ENCODE measurements around the gene CNTNAP5. TPM values are rescaled to one million over a fixed set of nuclear protein-coding genes. Genes with fewer than 3 reads are reported as not detected.

The CNTNAP5 gene
- total and polyA plus RNA-seq, 2 donors (not counting 3 experiments of a cell fraction or from before 2014, with no cell fraction given), result not detected

DNA sequence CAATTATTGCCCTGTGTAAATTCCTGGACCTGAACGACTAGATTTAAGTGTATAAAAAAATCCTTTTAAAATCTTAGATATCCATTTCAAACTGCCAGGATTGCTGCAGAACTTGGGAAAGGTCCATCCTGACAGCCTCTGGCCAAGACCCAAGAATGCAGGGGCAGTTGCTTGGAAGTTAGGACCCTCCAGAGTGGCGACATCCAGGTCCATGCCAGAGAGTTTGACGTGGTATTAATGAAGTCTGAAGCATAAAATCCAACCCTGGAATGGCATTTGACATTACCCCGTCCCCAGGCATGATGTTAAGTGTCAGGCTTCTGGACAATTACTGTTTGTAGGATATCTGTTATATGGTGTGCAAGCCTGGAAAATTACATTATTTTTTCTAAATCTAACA is 810.2 kb downstream of the CNTNAP5 start:
- Histone ChIP-seq H3K9me3 (replicated peaks; ENCODE audit: control insufficient read depth, insufficient read depth, low read length) (peaks cover 4% of the 10 kb centered on the region), H3K4me2 (ENCODE audit: insufficient read depth, low read length) (no peak overlapping the region), H3K9ac (replicated peaks; ENCODE audit: extremely low read depth, insufficient read depth, low read length) (no peak overlapping the region), H3K27me3 (ENCODE audit: control insufficient read depth in 2 of 2, insufficient read depth in 2 of 2, low read length in 2 of 2) (no peaks in the 10 kb centered on the region), H3K9me1 (replicated peaks; ENCODE audit: control insufficient read depth, extremely low read depth, insufficient read depth, low read length) (no peaks in the 10 kb centered on the region), H3K27ac (ENCODE audit: insufficient read depth, low read depth, low read length) (no peak overlapping the region), H2AFZ (ENCODE audit: low read depth, low read length) (no peak overlapping the region), H3K4me1 (ENCODE audit: control insufficient read depth, extremely low read depth, insufficient read depth, low read length) (no peaks in the 10 kb centered on the region), H3K36me3 (ENCODE audit: control insufficient read depth in 2 of 2, extremely low read depth in 1 of 2, insufficient read depth in 2 of 2, low read length in 2 of 2) (no peaks in the 10 kb centered on the region), H3K4me3 (replicated peaks in 1 of 3; ENCODE audit: insufficient read depth in 1 of 3, low read depth in 1 of 3, low read length in 3 of 3) (no peak overlapping the region), H3K79me2 (ENCODE audit: control insufficient read depth, insufficient read depth, low read length) (no peaks in the 10 kb centered on the region), H4K20me1 (replicated peaks; ENCODE audit: control insufficient read depth, extremely low read depth, insufficient read depth, low read length) (no peaks in the 10 kb centered on the region)
- ChIA-PET POLR2A (no interaction called here), CTCF (no interaction called here)
- TF ChIP-seq POLR2AphosphoS5 (IDR thresholded peaks at IDR 0.05; ENCODE audit: insufficient read depth, low read depth, low read length) (no peak), MYC (IDR thresholded peaks at IDR 0.05; ENCODE audit: low read depth, low read length) (no peak), GATA2 (IDR thresholded peaks at IDR 0.05; ENCODE audit: insufficient read depth, insufficient read length, low read depth, low read length) (no peak), POLR2A (IDR thresholded peaks at IDR 0.05; ENCODE audit: low read depth, low read length) (no peak), FOS (IDR thresholded peaks at IDR 0.05; ENCODE audit: borderline replicate concordance, insufficient read depth, low read length) (no peak), EZH2 (IDR thresholded peaks at IDR 0.05; ENCODE audit: borderline replicate concordance, low read depth, low read length, severe bottlenecking) (no peak), JUN (IDR thresholded peaks at IDR 0.05; ENCODE audit: borderline replicate concordance, insufficient read depth, insufficient read length, low read depth) (no peak)
- TF ChIP-seq, protein P1, sequence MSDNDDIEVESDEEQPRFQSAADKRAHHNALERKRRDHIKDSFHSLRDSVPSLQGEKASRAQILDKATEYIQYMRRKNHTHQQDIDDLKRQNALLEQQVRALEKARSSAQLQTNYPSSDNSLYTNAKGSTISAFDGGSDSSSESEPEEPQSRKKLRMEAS (IDR thresholded peaks at IDR 0.05; ENCODE audit: insufficient read depth, insufficient read length), result no peak
- TF ChIP-seq, protein P2, sequence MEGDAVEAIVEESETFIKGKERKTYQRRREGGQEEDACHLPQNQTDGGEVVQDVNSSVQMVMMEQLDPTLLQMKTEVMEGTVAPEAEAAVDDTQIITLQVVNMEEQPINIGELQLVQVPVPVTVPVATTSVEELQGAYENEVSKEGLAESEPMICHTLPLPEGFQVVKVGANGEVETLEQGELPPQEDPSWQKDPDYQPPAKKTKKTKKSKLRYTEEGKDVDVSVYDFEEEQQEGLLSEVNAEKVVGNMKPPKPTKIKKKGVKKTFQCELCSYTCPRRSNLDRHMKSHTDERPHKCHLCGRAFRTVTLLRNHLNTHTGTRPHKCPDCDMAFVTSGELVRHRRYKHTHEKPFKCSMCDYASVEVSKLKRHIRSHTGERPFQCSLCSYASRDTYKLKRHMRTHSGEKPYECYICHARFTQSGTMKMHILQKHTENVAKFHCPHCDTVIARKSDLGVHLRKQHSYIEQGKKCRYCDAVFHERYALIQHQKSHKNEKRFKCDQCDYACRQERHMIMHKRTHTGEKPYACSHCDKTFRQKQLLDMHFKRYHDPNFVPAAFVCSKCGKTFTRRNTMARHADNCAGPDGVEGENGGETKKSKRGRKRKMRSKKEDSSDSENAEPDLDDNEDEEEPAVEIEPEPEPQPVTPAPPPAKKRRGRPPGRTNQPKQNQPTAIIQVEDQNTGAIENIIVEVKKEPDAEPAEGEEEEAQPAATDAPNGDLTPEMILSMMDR (IDR thresholded peaks at IDR 0.05; ENCODE audit: extremely low read depth in 1 of 2, insufficient read depth in 1 of 2, low read depth in 1 of 2, low read length in 2 of 2), result no peak
- no peak for DNase-seq (ENCODE audit: low read depth, low spot score)
- dilution Hi-C loops (cut with MboI; ENCODE audit: extremely low pct_ligation_motif_present, low sequenced_read_pairs) (no loop called here), intact Hi-C loops (cut with micrococcal nuclease) (no loop called here)
- no peak for FAIRE-seq
- BruUV-seq (replicated peaks), result no TSS peak

Measured in endothelial cell of umbilical vein (primary cell).